Superior temporal gyrus (tissue), 1 donor: ENCODE results near the gene INHBC.
"Not testable (repeated sequence)": the region's sequence is repeated elsewhere in the genome, so short reads cannot be mapped to it uniquely, and the experiment has no call there.

Experiments used
- DNase-seq: peaks from one replicate; pipeline ENCODE4 v3.0.0-alpha.2; 2016; ENCODE audit errors: extremely low spot score

INHBC gene

DNA sequence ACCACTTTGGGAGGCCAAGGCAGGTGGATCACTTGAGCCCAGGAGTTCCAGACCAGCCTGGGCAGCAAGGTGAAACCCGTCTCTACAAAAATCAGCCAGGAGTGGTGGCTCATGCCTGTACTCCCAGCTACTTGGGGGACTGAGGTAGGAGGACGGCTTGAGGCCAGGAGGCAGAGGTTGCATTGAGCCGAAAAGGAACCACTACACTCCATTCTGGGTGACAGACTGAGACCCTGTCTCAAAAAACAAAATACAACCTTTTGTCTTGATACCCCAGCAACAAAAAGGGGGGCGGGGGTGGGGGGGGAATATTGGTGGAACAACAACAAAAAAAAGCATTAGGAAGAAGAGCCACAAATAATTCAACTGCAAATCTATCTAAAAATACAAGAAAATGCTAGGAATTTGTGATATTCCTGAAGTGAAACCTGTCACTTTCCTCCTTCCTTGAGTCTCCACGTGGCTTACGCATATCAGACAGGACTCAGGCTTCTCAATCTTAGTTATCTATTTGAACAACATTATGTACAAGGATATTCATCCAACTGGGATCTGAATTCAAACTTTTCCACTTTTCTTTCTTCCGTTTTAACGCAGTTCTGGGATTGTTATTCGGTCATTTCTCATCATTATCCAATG is 5.0 kb upstream of the INHBC start:
- DNase-seq: no peak

- DNase-seq: peak; percentile 40
Observed at GRCh38 chr12:57430112-57430930, 4.3 kb upstream of the INHBC start.

DNA sequence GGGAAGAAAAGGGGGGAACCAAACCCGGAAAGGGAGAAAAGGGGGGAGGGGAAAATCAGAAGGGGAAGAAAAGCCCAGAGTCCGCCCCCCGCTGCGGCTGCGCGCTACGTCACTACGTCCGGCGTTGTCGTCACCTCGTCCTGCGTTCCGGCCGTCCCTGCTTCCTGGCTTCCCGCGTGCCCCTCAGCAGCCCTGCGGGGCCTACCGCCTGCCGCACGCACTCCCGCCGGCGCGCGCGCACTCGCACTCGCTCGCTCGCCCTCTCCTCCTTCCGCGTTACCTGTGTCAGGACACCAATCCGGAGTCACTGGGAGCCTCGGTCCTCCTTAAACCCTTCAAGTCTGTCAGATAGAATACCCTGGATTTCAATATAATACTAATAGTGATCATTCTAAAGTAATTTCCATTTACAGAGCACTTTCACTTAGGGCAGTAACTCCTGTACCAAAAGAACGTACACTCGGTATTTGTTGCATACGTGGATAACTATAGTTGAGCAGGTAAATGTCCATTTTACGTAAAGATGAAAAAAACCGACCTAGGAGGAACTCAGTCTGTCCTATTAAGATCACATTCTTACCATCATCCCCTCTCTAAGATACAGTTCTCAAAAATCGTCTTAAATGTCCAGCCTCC is 3.5 kb upstream of the INHBC start, which contains the start of gene R3HDM2:
Gene R3HDM2, minus strand, starts transcription at position 113 of the 636 bp plus-strand sequence. CDS start 120,615 bp downstream, outside the sequence.
- DNase-seq: peak; percentile 95

GRCh38 chr12:57431654-57432188 is 2.9 kb upstream of the INHBC start:
- no peak for DNase-seq

GRCh38 chr12:57433370-57433769 is 1.2 kb upstream of the INHBC start:
- no peak for DNase-seq

DNA sequence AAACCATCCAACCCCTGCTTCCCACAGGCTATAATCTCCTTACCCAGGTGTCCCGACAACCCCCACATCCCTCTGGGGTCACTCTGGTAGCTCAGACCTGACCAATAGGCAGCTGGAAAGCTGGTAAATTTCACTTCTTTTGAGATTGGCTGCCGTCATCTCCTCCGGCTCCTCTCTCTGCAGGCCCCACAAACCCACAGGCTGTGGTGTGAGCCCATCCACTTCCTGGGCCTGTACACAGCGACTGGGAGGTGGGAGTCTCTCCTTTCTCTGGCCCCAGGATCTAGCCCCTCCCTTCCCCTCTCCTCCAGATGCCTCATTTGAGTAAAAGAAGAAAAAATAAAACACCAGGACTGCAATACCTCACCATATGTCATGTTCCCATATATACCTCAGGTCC is 709 bp downstream of the INHBC start:
- DNase-seq: no peak

- no peak for DNase-seq
Observed at GRCh38 chr12:57438400-57438799, 3.8 kb downstream of the INHBC start.

- no peak for DNase-seq
Observed at GRCh38 chr12:57439762-57440266, 5.2 kb downstream of the INHBC start.

GRCh38 chr12:57441393-57441792 is 6.8 kb downstream of the INHBC start:
- DNase-seq: not testable (repeated sequence)

DNA sequence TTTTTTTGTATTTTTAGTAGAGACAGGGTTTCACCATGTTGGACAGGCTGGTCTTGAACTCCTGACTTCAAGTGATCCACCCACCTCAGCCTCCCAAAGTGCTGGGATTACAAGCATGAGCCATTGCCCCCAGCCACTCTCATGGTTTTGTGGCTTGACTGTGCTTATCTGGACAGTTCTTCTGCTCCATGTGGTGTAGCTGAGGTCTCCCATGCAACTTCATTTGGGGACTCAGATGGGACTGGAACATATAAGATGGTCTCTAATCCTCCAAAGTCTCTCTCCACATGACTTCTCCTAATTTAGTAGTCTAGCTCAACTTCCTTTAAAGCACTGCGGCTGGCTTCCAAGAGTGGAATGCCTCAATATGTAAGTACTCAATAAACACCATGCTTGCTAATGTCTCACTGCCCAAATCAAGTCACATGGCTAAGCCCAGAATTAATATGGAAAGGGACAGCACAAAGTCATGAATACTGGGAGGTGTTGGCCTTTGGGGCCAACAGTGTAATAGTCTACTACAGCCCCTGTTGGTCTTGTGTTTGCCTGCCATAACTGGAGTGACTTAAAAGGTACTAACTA is 7.4 kb downstream of the INHBC start:
- DNase-seq: no peak

GRCh38 chr12:57444337-57444736 is 9.8 kb downstream of the INHBC start:
- not testable (repeated sequence) for DNase-seq

- DNase-seq: no peak
Observed at GRCh38 chr12:57444744-57445143, 10.2 kb downstream of the INHBC start.

DNA sequence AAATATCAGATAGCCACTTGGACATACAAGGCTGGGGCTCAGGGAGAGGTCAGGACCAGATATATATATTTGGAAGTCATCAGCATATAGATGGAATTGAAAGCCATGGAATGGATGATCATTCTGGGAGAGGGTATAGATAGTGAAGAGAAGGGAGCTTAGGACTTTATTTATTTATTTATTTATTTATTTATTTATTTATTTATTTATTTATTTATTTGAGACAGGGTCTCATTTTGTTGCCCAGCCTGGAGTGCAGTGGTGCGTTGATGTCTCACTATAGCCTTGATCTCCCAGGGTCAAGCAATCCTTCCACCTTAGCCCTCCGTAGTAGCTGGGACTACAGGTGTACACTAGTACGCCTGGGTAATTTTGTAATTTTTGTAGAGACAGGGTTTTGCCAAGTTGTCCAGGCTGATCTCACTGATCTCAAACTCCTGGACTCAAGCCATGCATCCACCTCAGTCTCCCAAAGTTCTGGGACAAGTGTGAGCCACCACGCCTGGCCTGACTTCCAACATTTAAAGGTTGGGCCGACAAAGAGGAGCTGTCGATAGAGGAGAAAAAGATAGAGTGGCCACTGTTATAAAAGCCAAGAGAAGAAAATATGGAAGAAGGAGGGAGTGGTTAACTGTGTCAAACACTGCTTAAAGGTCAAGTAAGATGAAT is 11.8 kb downstream of the INHBC start:
- no peak for DNase-seq

- no peak for DNase-seq
Observed at GRCh38 chr12:57448669-57449068, 14.1 kb downstream of the INHBC start.

DNA sequence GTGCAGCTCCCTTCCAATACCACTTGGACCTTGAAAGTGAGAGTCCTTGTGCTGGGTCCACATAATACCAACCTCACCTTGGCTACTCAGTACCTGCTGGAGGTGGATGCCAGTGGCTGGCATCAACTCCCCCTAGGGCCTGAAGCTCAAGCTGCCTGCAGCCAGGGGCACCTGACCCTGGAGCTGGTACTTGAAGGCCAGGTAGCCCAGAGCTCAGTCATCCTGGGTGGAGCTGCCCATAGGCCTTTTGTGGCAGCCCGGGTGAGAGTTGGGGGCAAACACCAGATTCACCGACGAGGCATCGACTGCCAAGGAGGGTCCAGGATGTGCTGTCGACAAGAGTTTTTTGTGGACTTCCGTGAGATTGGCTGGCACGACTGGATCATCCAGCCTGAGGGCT is 14.8 kb downstream of the INHBC start:
- DNase-seq: no peak

DNA sequence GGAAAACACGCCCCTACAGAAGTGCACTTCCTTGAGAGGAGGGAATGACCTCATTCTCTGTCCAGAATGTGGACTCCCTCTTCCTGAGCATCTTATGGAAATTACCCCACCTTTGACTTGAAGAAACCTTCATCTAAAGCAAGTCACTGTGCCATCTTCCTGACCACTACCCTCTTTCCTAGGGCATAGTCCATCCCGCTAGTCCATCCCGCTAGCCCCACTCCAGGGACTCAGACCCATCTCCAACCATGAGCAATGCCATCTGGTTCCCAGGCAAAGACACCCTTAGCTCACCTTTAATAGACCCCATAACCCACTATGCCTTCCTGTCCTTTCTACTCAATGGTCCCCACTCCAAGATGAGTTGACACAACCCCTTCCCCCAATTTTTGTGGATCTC is 15.5 kb downstream of the INHBC start:
- DNase-seq: no peak

DNA sequence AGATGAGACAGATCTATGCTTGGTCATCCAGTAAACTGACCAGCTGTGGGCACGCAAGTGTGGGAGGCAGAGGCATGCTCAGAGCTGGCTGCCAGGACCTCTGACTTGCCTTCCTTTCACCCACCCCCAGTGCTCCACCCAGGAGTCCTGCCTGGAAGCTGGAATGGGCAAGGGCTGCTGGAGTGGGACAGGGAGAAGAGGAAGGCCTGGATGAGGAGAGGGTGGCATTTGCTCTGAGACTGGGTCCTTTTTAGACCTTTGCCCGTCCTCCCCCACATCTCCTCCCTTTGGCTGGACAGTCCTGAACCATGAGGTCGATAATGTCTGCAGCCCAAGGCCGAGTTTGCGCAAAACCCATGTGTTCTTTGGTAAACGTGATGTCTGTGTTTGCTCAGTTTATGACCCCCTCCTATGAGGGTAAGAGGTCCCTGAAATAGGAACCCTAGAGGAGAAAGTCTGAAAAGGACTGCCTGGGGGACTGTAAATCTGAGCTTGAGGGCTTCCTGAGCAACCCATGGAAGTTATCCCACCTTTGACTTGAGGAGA is 16.7 kb downstream of the INHBC start:
- DNase-seq: no peak

DNA sequence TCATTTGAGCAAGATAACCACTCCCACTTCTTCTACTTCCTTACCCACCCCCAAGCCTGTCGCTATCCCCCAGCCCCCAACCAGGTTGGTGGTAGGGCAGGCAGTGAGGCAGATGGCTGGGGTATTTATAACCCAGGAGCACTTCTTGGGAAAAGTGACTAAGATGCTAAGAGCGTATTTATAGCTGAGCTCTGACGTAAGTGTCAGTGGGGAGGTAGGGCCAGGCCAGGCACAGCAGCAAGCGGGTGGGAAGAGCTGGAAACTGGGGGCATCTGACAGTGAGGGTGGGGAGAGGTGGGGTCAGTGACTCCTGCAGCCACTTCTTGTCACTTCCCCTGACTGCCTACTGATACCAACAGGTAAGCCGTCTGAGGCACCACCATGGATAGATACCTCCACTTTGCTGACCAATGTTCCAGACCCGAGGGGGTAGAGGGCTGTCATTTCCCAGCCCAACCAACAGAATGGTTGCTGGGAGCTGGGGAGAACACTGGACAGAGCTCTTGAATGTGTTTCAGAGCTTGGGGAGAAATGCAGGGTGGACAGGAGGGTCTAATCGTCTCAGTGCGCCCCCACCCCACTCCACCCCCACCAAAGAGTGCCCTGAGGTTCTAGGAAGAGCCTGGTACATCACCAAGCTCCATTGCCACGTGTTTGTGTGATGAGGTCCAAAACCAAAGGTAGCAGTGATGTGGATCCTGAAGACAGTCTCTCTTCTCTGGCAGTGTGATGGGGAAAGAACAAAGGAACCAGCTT is 17.8 kb downstream of the INHBC start:
- DNase-seq: peak; percentile 76

- peak; percentile 85 for DNase-seq
Observed at GRCh38 chr12:57452937-57453509, 18.4 kb downstream of the INHBC start.

DNA sequence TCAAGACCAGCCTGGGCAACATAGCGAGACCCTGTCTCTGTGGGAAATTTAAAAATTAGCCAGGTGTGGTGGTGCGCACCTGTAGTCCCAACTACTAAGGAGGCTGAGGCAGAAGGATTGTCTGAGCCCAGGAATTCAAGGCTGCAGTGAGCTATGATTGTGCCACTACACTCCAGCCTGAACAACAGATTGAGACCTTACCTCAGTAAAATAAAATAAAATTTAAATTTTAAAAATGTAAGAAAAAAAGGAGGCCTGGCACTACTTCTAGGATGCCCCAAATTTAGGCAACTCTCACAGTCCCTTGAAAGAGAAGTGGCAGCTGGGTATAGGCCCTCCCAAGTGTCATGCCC is 19.6 kb downstream of the INHBC start:
- DNase-seq: no peak
